ENCODE results near the gene NAMPT.

- no peak for TF ChIP-seq CTCF (IDR thresholded peaks at IDR 0.05)
- no peak for TF ChIP-seq POLR2A (IDR thresholded peaks at IDR 0.05)
Measured at GRCh38 chr7:106269254-106269961, 15.4 kb downstream of the NAMPT start.
